Neural progenitor cell (in vitro differentiated cells): Measurements from ENCODE around the gene PATJ.

Experiments used
- EZH2 ChIP-seq: fragments of 200-600 bp; sonication (generic); IDR thresholded peaks from 2 replicates; pipeline ENCODE4 v1.6.1; 2017; ENCODE audit warnings: antibody characterized with exemption, mild to moderate bottlenecking, moderate library complexity
- TF ChIP-seq, protein P1 (sequence below): fragments of 200-600 bp; sonication (generic); IDR thresholded peaks from 2 replicates; pipeline ENCODE4 v1.5.1; 2017; ENCODE audit warnings: antibody characterized with exemption, mild to moderate bottlenecking

DNA sequence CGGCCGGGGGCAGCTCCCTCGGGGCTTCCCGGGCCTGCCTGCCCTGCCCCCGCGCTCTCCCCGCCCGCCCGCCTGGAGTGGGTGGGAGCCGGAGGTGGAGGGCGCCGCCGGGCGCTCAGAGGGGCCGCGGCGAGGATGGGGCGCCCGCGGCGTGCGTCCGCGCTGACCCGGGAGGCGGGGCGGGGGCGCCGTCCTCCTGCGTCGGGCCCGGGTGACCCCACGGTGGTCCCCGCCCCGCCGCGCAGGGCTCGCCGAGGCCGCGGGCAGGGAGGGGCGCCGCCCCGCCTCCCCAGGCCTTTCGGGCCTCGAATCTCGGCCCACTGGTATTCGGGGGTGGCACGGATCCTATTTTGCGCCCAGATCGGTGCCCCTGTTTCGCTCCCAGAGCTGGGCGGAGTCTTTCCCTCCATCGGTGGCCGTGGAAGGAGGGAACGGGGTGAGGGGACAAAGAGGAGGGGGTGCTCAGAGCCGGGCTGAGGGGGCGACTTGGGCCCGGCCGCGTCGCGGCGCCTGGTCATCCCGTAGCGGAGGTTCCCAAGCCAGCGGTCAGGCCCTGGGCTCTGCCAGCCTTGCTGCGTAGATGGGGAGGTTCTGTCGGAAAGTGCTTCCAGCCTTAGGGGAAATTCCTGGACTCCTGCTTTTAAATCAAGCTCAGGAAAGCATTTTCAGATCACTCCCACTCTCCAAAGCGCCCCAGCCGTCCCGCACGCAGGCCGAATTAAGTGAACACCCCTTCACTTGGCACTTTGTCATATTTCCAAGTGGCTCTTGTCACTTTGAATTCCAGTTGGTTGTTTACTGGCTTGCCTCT is 545 bp downstream of the PATJ start:
- TF ChIP-seq, protein P1, sequence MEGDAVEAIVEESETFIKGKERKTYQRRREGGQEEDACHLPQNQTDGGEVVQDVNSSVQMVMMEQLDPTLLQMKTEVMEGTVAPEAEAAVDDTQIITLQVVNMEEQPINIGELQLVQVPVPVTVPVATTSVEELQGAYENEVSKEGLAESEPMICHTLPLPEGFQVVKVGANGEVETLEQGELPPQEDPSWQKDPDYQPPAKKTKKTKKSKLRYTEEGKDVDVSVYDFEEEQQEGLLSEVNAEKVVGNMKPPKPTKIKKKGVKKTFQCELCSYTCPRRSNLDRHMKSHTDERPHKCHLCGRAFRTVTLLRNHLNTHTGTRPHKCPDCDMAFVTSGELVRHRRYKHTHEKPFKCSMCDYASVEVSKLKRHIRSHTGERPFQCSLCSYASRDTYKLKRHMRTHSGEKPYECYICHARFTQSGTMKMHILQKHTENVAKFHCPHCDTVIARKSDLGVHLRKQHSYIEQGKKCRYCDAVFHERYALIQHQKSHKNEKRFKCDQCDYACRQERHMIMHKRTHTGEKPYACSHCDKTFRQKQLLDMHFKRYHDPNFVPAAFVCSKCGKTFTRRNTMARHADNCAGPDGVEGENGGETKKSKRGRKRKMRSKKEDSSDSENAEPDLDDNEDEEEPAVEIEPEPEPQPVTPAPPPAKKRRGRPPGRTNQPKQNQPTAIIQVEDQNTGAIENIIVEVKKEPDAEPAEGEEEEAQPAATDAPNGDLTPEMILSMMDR, result no peak
- no peak for TF ChIP-seq EZH2
